Nucleus accumbens (tissue), 56 donors: ENCODE results near the gene SLC39A2.
"Not testable (repeated sequence)": the region's sequence is repeated elsewhere in the genome, so short reads cannot be mapped to it uniquely, and the experiment has no call there.

Source experiments
- DNase-seq, 56 donors: peaks; one replicate each; lab custom pipeline; 2025; lab: John Stamatoyannopoulos, UW

SLC39A2 gene, protein sequence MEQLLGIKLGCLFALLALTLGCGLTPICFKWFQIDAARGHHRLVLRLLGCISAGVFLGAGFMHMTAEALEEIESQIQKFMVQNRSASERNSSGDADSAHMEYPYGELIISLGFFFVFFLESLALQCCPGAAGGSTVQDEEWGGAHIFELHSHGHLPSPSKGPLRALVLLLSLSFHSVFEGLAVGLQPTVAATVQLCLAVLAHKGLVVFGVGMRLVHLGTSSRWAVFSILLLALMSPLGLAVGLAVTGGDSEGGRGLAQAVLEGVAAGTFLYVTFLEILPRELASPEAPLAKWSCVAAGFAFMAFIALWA

DNA sequence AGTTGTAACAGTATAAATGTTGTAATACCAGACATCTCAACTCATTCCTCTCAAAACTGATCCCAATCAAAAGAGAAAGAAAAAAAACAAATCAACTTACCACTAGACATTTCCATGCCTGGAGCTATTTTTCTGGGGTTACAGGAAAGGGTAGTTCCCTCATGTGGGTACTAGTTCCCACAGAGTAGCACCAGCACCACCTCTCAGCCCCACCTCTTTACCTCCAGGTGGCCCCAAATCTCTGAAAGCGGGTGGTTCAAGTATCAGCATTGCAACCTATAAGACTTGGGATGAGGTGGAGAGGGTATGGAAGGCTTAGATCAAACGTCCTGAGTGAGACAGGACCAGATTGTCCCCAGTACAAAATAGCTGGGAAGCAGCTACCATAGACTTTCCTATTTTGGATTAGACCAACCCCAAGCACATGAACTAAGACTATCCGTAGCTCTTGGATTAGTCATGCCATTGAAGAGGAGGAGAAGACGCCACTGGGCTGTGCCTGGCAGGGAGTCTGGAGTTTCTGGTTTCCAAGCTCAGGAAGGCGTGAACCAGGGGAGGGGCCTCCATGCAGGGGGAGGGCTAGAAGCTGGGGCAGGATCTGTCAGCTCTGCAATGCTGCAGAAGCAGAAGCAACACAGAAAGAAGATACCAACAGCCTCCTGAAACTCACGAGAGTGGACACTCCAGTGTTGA is at the start of gene SLC39A2:
TSS of gene SLC39A2 (plus strand) at position 620 of the 693 bp plus-strand sequence. CDS start 154 bp downstream, outside the sequence.
- DNase-seq, result no peak

DNA sequence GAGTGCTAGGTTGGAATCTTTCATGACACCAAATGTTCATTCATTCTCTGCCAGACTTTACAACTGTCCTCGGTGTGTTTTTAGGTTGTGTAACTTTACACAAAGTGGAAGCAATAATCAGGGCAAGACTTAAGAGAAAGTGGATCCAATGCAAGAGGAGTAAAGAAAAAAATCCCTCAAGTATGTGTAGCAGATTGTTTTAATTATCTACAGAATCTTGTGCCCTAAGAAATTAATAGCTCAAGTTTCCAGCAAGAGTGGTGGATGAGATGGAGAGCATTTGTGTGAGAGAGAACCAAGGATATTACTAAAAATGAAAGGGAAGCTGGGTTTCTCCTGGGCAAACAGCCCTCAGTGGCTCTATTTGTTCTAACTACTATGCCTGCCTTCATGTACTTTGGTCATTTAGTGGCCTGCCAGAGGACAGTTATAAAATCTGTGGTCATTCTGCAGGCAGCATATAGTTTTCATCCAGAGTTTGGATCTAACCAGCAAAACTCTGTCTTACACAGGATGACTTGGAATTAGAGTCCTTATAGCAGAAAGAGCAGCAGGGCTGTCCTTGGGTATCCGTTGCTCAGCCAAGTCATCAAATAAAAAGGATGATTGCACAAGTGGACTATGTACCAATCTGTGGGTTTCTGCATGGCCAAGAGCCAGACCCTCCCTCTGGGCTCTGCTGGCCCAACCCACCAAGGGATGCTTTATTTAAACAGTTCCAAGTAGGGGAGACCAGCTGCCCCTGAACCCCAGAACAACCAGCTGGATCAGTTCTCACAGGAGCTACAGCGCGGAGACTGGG is 44.2 kb upstream of the SLC39A2 start, which contains the start of gene RNASE2:
TSS of gene RNASE2 (plus strand) at position 752 of the 802 bp plus-strand sequence. CDS start 285 bp downstream, outside the sequence.
- DNase-seq, result peak in 3 of 56 donors; percentile 5 to 10 (median 9)

DNA sequence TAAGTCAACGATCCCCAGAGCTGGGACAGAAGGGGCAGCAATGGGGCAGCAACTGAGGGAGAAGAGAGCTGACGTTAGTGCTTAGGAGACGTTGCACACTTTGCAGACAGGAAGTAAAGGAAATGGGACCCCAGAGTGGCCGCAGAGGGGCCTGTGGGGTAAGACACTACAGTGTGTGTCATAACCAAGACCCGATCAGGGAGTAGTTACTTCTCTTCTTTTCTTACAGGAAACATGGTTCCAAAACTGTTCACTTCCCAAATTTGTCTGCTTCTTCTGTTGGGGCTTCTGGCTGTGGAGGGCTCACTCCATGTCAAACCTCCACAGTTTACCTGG is 43.6 kb upstream of the SLC39A2 start:
- peak in 3 of 56 donors; percentile 2 to 20 (median 7) for DNase-seq

DNA sequence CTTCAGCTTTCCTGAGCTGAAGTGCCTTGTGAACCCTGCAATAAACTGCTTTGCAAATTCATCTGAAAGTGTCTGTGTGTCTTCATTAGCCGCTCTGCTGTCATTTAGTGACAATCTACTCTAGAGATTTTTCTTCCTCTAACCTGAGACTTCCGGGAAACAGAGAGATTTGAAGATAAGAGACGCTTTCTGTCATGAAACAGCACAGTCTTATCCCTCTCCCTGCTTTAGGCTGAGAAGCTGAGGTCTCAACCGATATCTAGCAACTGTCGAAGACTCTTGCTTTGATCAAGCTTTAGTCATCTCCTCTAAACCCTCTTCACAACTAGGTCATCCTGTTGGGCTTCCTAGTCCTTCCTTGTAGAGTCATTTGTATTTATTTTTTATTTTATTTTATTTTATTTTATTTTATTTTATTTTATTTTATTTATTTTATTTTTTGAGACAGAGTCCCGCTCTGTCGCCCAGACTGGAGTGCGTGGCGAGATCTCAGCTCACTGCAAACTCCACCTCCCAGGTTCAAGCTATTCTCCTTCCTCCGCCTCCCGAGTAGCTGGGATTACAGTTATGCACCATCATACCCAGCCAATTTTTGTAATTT is 42.6 kb upstream of the SLC39A2 start:
- DNase-seq, result no peak

DNA sequence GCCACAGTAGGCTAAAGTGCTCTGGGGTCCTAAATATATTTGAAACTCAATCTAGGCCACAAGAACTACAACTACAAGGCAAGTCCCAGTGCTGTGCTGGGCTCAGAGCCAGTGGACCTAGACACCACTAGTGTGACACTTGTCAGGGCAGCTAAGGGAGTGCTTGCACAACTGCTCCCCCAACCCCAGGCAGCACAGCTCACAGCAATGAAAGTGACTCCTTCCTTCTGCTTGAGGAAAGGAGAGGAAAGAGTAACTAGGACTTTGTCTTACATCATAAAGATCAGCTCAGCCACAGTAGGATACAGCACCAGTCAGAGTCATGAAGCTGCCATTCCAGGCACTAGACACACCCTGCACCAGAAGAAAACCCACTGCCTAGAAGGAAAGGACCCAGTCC is 40.1 kb upstream of the SLC39A2 start:
- DNase-seq, result not testable (repeated sequence)

DNA sequence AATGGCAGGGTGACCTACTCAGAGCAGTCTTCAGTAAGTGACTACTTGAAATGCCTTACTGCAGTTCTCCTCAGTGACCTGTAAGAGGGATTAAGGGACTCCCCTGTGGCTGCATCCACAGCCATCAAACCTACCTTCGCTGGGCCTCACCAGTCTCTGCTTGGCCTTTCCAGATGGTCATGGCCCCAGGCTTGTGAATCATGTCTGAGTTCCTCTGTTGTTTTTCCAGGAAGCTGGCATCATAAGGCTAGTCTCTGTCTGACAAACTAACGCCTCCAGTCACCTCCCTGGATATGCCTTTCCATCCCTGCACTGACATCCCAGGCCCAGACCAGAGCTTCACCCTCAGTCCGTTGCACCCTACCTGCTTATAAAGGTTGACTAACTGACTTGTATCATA is 29.8 kb upstream of the SLC39A2 start:
- no peak for DNase-seq

DNA sequence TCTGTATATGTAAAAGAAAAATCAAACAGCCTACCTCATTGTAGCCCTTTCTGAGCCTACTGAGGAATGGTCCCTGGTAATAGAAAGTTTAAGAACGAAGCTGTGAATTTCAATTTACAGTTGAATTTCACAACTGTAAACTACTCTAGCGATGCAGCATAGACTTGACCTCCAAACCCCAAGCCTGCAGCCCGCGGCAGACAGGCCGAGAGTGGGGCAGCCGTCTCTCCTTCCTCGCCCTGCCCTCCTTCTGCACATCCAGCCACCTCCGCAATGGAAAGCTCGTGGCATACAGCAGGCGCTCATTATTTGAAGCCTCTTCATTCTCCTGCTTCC is 28.5 kb upstream of the SLC39A2 start:
- no peak for DNase-seq

DNA sequence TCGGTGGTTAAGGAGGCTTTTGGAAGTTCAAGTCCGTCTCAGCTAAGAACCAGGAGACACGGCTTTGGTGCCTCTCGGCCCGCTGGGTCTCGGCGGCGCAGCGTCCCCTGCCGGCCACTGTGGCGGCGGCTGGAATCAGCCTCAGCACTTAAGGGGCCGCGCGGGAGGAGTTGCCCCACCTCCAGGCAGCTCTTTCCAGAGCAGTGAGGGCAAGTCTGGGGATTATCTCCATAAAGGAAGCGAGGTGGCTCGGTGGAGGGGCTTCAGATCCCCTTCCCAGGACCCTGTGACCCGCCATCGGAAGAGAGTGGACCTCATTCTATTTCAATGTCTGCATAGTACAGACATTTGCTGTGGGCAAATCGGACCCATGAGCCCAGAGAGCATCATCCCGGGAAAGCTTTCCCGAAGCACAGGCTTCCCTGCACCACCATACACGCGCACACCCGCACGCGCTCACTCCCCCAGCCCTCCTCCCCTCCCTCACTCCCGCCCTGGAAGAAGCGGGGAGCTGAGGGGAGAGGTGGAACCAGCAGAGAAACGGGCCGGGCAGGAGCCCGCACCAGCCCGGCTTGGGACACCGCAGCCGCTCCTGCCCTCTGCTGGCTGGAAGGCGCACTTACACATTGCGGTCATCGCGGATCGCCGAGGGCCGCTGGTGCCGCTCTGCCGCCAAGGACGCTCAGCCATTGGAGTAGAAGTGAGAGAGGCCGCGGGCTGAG is 27.9 kb upstream of the SLC39A2 start:
- DNase-seq, result peak in 52 of 56 donors; percentile 34 to 86 (median 72)

DNA sequence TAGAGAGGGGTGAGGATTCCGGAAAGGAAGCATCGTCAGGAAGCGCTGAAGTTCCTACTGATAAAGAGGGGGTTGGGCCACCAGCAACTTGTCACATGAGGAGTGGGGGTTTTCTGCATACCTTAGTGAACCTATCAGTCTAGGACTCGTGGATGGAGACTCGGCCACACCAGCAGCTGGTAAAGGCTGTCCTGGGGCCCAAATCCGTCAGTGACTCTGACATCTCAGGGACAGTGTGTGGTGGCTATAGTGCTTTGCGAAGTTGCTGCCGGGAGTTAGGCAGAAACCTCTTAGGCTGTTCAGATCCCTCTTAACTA is 27.4 kb upstream of the SLC39A2 start:
- peak in 1 of 56 donors; percentile 54 for DNase-seq

DNA sequence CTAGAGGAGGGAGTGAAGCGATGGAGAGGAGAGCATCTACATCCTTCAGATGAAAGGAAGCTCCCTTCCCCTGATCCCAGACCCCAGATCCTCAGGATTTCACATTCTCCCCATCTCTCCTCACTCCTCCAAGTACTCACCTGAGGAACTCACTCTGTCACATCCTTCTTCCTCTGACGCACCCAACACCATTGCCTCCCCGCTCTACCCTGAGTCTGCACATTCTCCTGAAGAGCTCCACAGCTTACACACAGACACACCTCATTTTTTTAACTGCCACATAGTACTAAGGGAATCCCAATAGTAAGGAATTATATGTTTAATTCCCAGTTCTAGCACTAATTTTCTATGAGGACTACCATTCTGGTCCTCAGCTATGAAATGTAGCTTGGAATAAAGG is 25.6 kb upstream of the SLC39A2 start:
- no peak for DNase-seq

DNA sequence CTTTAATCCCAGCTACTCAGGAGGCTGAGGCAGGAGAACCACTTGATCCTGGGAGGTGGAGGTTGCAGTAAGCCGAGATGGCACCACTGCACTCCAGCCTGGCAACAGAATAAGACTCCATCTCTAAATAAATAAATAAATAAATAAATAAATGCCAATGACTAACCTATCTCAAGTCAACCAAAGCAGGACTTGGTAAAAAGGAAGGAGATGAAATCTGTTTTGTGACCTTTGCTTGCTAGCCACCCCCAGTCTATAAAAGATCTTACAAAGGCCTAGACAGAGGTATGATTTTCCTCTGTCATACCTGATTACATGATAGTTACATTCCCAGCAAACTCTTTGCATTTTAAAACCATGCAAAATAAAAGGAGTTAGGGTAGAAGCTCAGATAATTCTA is 22.8 kb upstream of the SLC39A2 start:
- no peak for DNase-seq

DNA sequence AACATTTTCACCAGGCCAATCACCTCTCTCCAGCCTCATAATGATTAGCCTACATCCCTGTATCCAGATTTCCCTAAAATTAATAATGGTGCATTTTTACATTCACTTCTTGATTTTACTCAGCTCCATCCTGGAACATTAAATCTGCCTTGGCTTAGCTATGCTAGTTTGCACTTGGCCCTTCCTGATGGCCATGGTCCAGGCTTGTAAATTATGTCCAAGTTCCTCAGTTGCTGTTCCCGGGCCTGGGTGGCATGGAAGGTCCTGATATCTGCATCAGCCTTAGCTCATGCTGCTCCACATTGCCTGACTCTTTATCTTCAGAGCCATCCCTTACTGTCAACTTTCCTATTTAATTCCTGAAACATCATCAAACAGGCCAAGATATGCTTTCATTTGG is 20.4 kb upstream of the SLC39A2 start:
- no peak for DNase-seq

DNA sequence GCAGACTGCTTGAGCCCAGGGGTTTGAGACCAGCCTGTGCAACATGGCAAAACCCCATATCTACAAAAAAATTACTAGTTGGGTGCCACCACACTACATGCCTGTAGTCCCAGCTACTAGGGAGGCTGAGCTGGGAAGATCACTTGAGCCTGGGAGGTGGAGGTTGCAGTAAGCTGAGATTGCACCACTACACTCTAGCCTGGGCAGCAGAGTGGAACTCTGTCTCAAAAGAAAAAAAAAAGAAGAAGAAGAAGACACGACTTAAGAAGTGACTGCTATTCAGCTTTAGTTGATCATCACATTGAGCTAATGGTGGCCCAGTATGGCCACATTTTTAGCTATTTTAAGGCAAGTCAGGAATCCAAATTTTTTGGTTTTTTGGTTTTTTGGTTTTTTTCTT is 18.2 kb upstream of the SLC39A2 start:
- DNase-seq, result no peak

DNA sequence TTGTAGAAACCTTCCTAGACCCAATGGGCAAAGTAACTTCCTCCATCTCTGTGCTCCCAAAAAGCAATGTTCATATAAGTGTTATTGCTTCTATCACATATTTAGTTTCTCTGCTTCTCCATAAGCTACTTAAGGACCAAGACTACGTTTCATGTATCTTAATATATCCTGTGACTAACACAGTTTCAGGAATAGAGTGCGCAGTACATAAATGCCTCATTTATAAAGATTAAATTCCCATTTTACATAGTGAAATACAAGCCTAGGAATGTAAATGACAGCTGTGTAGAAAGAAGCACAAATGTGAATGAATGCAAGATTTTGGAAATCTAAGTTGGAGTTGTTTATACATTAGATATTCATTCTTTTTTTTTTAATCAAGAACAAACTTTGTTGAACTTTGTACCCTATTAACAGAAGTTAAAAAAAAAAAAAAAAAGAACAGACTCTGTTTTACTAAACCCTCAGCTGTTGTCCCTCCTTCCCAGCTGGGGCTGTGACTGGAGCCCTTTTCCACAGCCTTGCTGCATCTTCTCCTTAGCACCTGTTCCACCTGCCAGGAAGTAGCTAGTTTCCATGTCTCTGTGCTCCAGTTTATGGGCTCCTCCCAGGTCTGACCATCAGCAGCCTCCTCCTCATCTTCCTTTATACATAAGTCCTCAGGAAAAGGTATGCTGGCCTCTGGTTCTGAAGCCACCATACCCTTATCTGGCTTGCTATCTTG is 16.3 kb upstream of the SLC39A2 start:
- no peak for DNase-seq

DNA sequence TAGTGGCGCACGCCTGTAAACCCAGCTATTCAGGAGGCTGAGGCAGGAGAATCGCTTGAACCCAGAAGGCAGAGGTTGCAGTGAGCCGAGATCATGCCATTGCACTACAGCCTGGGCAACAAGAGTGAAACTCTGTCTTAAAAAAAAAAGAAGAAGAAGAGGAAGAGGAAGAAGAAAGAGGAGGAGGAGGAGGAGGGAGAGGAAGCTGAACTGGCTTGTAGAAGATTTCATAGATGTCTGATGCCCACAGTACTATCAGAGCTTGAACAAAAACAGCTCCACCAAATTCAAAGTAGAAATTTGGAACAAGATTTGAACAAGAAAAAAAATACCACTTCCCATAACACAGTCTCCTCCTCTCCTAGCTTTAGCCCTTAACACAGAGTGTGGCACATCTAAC is 13.4 kb upstream of the SLC39A2 start:
- DNase-seq, result not testable (repeated sequence)

DNA sequence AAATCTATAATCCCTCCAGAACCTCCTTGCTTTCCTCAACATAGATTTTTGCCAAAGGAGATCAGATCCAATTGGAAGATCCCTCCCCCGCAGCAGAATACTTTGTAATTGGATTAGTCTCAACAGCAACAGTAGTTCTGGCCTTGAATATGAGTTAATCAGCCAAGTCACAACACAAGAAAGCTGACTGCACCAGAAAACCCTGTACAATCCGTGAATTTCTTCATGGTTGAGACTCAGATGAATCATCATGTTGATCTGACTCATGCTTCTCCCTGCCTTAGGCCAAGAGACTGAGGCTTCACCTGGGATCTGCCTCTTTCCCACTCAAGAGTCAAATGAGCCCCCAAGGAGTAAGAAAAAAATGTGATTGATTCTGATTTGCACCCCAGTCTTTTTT is 12.3 kb upstream of the SLC39A2 start:
- peak in 6 of 56 donors; percentile 8 to 34 (median 12) for DNase-seq

DNA sequence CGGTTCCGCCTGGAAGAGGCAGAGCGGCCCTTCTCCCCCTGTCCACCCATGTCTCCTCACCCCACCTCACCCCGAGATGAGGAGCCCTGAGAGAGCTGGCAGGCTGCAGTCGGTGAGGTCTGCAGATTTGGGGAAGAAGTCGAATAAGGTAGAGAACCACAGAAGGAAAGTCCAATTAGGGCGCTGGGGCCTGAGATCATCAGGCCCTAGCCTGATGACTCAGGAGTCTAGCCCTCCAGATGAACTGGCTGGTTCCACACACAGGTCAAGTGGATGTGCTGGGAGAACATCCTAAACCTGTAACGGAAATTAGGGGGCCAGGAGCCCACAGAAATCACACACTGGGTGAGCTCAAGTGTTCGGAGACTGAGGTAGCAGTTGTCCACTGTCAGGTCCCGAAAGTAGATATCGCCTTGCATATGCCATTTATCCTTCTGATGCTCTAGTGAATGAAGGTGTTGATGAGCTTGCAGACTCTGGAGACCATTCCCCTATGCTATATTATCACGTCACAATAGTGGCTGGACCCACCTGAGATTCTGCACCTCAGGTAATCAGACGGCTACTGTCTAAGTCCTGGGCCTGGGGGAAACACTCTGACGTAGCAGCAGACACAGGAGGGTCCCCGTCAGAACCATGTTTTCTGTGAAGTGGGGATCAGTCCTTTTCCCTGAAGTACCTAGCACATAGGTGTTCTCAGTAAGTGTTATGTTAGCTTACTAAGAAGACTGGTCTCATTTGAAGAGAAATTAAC is 10.2 kb upstream of the SLC39A2 start:
- DNase-seq, result no peak

DNA sequence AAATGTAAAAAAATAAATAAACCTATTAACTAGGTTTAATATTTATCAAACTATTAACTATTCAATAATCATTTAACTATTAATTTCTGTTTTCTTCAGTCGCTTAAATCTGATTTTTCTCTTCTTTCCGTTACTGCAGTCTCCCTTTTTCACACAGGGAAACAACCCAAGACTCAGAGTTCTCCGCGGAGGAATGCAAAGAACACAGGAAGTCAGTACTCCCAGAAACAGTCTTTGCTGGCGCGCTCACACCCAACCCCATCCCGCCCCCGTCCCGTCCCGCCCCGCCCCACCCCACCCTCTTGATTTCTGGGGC is 9.7 kb upstream of the SLC39A2 start:
- DNase-seq, result no peak
